Muscle of back (tissue), 13 donors: ENCODE measurements around the gene TSTD1. TPM values are rescaled to one million over a fixed set of nuclear protein-coding genes. Genes with fewer than 3 reads are reported as not detected.

Experiments used
- DNase-seq, 3 donors: peaks; one replicate each; pipeline versions ENCODE4 v3.0.0 to v3.0.0-alpha.2; 2013
- long read RNA-seq, 9 donors: transcript quantifications; one replicate each; lab custom pipeline, GENCODE V29; 2026
- polyA plus RNA-seq, 10 donors: library from polyadenylated mRNA; unstranded; fragments of 120-200 nt; gene quantifications; one replicate each; pipeline ENCODE4 v1.2.1, GENCODE V29; 2013; ENCODE audit not compliant: insufficient read length in 10 of 10

Gene TSTD1
- polyA plus RNA-seq: 10 to 100 TPM; 21.1 to 31.3 (median 25.8) TPM
- long read RNA-seq, donor 1, transcript TSTD1-204 (4 exons, 593 nt): major isoform, 19 of 33 reads
- long read RNA-seq, donor 1, transcript TSTD1-203 (3 exons, 457 nt): minor isoform, 7 of 33 reads
- long read RNA-seq, donor 1, partial matches to known transcripts: 0 of 33 reads
- long read RNA-seq, donor 1, other reads (novel, unspliced or antisense): 0 of 33 reads
- long read RNA-seq, donor 2, transcript TSTD1-203 (3 exons, 457 nt): minor isoform, 8 of 39 reads
- long read RNA-seq, donor 2, transcript TSTD1-204 (4 exons, 593 nt): major isoform, 26 of 39 reads
- long read RNA-seq, donor 2, partial matches to known transcripts: 0 of 39 reads
- long read RNA-seq, donor 2, other reads (novel, unspliced or antisense): 0 of 39 reads
- long read RNA-seq, donor 3: 0 reads
- long read RNA-seq, donor 4, transcript TSTD1-204 (4 exons, 593 nt): major isoform, 9 of 19 reads
- long read RNA-seq, donor 4, partial matches to known transcripts: 0 of 19 reads
- long read RNA-seq, donor 4, other reads (novel, unspliced or antisense): 0 of 19 reads
- long read RNA-seq, donor 5, transcript TSTD1-203 (3 exons, 457 nt): minor isoform, 12 of 36 reads
- long read RNA-seq, donor 5, transcript TSTD1-204 (4 exons, 593 nt): major isoform, 19 of 36 reads
- long read RNA-seq, donor 5, partial matches to known transcripts: 0 of 36 reads
- long read RNA-seq, donor 5, other reads (novel, unspliced or antisense): 0 of 36 reads
- long read RNA-seq, donor 6, transcript TSTD1-204 (4 exons, 593 nt): major isoform, 16 of 30 reads
- long read RNA-seq, donor 6, transcript TSTD1-203 (3 exons, 457 nt): minor isoform, 7 of 30 reads
- long read RNA-seq, donor 6, partial matches to known transcripts: 0 of 30 reads
- long read RNA-seq, donor 6, other reads (novel, unspliced or antisense): 0 of 30 reads
- long read RNA-seq, donor 7, transcript TSTD1-203 (3 exons, 457 nt): minor isoform, 11 of 28 reads
- long read RNA-seq, donor 7, transcript TSTD1-204 (4 exons, 593 nt): major isoform, 12 of 28 reads
- long read RNA-seq, donor 7, partial matches to known transcripts: 0 of 28 reads
- long read RNA-seq, donor 7, other reads (novel, unspliced or antisense): 0 of 28 reads
- long read RNA-seq, donor 8, transcript TSTD1-205 (2 exons, 591 nt): minor isoform, 5 of 28 reads
- long read RNA-seq, donor 8, transcript TSTD1-203 (3 exons, 457 nt): minor isoform, 6 of 28 reads
- long read RNA-seq, donor 8, transcript TSTD1-204 (4 exons, 593 nt): major isoform, 15 of 28 reads
- long read RNA-seq, donor 8, partial matches to known transcripts: 0 of 28 reads
- long read RNA-seq, donor 8, other reads (novel, unspliced or antisense): 0 of 28 reads
- long read RNA-seq, donor 9, partial matches to known transcripts: 0 of 2 reads
- long read RNA-seq, donor 9, other reads (novel, unspliced or antisense): 0 of 2 reads

GRCh38 chr1:161038523-161039153 lies at the start of gene TSTD1:
TSS of gene TSTD1 (minus strand) at chr1:161038964. CDS start at chr1:161038889, 75 bp downstream.
- peak; percentile 43 to 84 (median 54) for DNase-seq

- DNase-seq: no peak
These were observed 47.7 kb upstream of the TSTD1 start for GRCh38 chr1:161086457-161086856.

- DNase-seq: no peak
These were observed 46.4 kb upstream of the TSTD1 start for GRCh38 chr1:161085165-161085564.

- no peak for DNase-seq
These were observed 45.8 kb upstream of the TSTD1 start for GRCh38 chr1:161084597-161084988.

GRCh38 chr1:161083748-161084596 lies 45.2 kb upstream of the TSTD1 start:
- no peak for DNase-seq

- peak in 1 of 3 donors; percentile 48 for DNase-seq
These were observed 44.4 kb upstream of the TSTD1 start for GRCh38 chr1:161082996-161083747.

GRCh38 chr1:161082483-161082882 lies 43.7 kb upstream of the TSTD1 start:
- DNase-seq: no peak

- DNase-seq: no peak
These were observed 42.8 kb upstream of the TSTD1 start for GRCh38 chr1:161081519-161081918.

GRCh38 chr1:161080441-161081405 lies 42.0 kb upstream of the TSTD1 start:
- no peak for DNase-seq

- DNase-seq: no peak
These were observed 40.8 kb upstream of the TSTD1 start for GRCh38 chr1:161079436-161080110.

- DNase-seq: no peak
These were observed 38.7 kb upstream of the TSTD1 start for GRCh38 chr1:161077426-161077825.

GRCh38 chr1:161076410-161076809 lies 37.6 kb upstream of the TSTD1 start:
- no peak for DNase-seq

- no peak for DNase-seq
These were observed 36.1 kb upstream of the TSTD1 start for GRCh38 chr1:161074676-161075368.

GRCh38 chr1:161073474-161074121 lies 34.8 kb upstream of the TSTD1 start:
- DNase-seq: no peak

- DNase-seq: no peak
These were observed 34.1 kb upstream of the TSTD1 start for GRCh38 chr1:161072751-161073449.
